ENCODE measurements around the gene MECP2.

MECP2 gene

GRCh38 chrX:154082396-154083125 lies 15.0 kb downstream of the MECP2 start:
- TF ChIP-seq POLR2AphosphoS5 (IDR thresholded peaks at IDR 0.05; ENCODE audit: low read depth, low read length) = no peak
- no peak for TF ChIP-seq TAF1 (IDR thresholded peaks at IDR 0.05; ENCODE audit: borderline replicate concordance, insufficient read depth, low read length)
- TF ChIP-seq REST (IDR thresholded peaks at IDR 0.05; ENCODE audit: insufficient read depth in 1 of 2, low read depth in 2 of 2, low read length in 2 of 2) = no peak

- TF ChIP-seq SIN3A (IDR thresholded peaks at IDR 0.05; ENCODE audit: borderline replicate concordance, insufficient read depth, low read length) = no peak
- TF ChIP-seq FOXP2 (optimal IDR thresholded peaks at IDR 0.05; ENCODE audit: borderline replicate concordance, extremely low read depth, extremely low read length, insufficient read depth) = no peak
- no peak for TF ChIP-seq REST (IDR thresholded peaks at IDR 0.05; ENCODE audit: insufficient read depth in 1 of 2, low read depth in 2 of 2, low read length in 2 of 2)
- TF ChIP-seq TAF1 (IDR thresholded peaks at IDR 0.05; ENCODE audit: borderline replicate concordance, insufficient read depth, low read length) = no peak
- no peak for TF ChIP-seq POLR2AphosphoS5 (IDR thresholded peaks at IDR 0.05; ENCODE audit: low read depth, low read length)
These were observed 20.4 kb downstream of the MECP2 start for GRCh38 chrX:154077101-154077500.

- TF ChIP-seq POLR2AphosphoS5 (IDR thresholded peaks at IDR 0.05; ENCODE audit: low read depth, low read length) = no peak
- TF ChIP-seq TAF1 (IDR thresholded peaks at IDR 0.05; ENCODE audit: borderline replicate concordance, insufficient read depth, low read length) = no peak
- TF ChIP-seq REST (IDR thresholded peaks at IDR 0.05; ENCODE audit: insufficient read depth in 1 of 2, low read depth in 2 of 2, low read length in 2 of 2) = no peak
- TF ChIP-seq SIN3A (IDR thresholded peaks at IDR 0.05; ENCODE audit: borderline replicate concordance, insufficient read depth, low read length) = no peak
- no peak for TF ChIP-seq FOXP2 (optimal IDR thresholded peaks at IDR 0.05; ENCODE audit: borderline replicate concordance, extremely low read depth, extremely low read length, insufficient read depth)
These were observed 23.3 kb downstream of the MECP2 start for GRCh38 chrX:154074199-154074598.

GRCh38 chrX:154072192-154072591 lies 25.3 kb downstream of the MECP2 start:
- TF ChIP-seq TAF1 (IDR thresholded peaks at IDR 0.05; ENCODE audit: borderline replicate concordance, insufficient read depth, low read length) (no peak), REST (IDR thresholded peaks at IDR 0.05; ENCODE audit: insufficient read depth in 1 of 2, low read depth in 2 of 2, low read length in 2 of 2) (no peak), POLR2AphosphoS5 (IDR thresholded peaks at IDR 0.05; ENCODE audit: low read depth, low read length) (no peak)

- TF ChIP-seq SIN3A (IDR thresholded peaks at IDR 0.05; ENCODE audit: borderline replicate concordance, insufficient read depth, low read length) = no peak
- no peak for TF ChIP-seq TAF1 (IDR thresholded peaks at IDR 0.05; ENCODE audit: borderline replicate concordance, insufficient read depth, low read length)
These were observed 29.0 kb downstream of the MECP2 start for GRCh38 chrX:154068560-154068959.

Data from PFSK-1 (cell line).